ENCODE measurements around the gene FAM221B. TPM values are rescaled to one million over a fixed set of nuclear protein-coding genes. Genes with fewer than 3 reads are reported as not detected.
A peak's percentile ranks its signal among the peaks of the same experiment; 100 is the strongest.

Gene FAM221B
- total RNA-seq, 1 donor from 2014 or later, result not detected

DNA sequence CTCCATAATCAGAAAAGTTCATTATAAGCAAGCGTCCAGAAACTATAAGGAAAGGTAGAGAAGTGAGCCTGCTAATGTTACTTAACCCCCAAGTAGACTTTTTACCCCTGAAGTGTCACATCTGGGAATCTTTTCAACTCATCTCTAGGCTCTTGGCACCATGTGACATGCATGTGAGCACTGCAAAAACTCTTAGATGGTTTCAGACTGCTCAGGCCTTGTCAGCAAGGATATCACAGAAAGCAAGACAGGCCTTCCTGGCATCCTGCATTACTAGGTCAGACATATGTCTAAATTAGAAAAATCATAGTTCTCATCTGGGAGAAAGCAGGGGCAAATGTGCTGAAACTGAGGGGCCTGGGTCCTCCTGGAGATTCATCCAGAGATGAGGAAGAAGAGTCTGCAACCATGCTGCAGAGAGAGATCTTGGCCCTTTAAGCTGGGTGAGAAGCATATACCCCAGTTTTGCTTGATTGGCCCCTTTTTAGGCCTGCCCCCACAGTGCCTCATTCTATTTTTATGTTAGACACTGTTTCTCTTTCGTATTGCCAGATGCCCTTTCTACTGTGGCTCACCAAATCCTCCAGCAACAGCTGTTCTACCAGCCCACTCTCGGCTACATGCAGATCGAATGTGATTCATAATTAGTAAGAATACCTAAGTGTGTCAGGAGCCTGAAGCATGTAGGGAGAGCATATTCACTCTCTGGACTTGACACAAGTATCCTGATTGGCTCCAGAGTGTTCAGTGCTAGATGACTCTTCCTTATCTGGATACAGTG, 19.4 kb upstream of the FAM221B start:
- TF ChIP-seq, protein P1, sequence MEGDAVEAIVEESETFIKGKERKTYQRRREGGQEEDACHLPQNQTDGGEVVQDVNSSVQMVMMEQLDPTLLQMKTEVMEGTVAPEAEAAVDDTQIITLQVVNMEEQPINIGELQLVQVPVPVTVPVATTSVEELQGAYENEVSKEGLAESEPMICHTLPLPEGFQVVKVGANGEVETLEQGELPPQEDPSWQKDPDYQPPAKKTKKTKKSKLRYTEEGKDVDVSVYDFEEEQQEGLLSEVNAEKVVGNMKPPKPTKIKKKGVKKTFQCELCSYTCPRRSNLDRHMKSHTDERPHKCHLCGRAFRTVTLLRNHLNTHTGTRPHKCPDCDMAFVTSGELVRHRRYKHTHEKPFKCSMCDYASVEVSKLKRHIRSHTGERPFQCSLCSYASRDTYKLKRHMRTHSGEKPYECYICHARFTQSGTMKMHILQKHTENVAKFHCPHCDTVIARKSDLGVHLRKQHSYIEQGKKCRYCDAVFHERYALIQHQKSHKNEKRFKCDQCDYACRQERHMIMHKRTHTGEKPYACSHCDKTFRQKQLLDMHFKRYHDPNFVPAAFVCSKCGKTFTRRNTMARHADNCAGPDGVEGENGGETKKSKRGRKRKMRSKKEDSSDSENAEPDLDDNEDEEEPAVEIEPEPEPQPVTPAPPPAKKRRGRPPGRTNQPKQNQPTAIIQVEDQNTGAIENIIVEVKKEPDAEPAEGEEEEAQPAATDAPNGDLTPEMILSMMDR (IDR thresholded peaks at IDR 0.05), result no peak
- DNase-seq (ENCODE audit: low spot score), result no peak
- Mint-ChIP-seq H3K4me3 (ENCODE audit: unreplicated experiment) (no peak overlapping the region), H3K36me3 (ENCODE audit: low read depth) (peaks cover 7% of the 10 kb centered on the region), H3K27ac (ENCODE audit: unreplicated experiment) (peak overlapping the region; percentile 39), H3K27me3 (ENCODE audit: low read depth) (no peaks in the 10 kb centered on the region), H3K9me3 (ENCODE audit: low read depth) (no peaks in the 10 kb centered on the region), H3K4me1 (ENCODE audit: low read depth) (peaks cover 25% of the 10 kb centered on the region)

DNA sequence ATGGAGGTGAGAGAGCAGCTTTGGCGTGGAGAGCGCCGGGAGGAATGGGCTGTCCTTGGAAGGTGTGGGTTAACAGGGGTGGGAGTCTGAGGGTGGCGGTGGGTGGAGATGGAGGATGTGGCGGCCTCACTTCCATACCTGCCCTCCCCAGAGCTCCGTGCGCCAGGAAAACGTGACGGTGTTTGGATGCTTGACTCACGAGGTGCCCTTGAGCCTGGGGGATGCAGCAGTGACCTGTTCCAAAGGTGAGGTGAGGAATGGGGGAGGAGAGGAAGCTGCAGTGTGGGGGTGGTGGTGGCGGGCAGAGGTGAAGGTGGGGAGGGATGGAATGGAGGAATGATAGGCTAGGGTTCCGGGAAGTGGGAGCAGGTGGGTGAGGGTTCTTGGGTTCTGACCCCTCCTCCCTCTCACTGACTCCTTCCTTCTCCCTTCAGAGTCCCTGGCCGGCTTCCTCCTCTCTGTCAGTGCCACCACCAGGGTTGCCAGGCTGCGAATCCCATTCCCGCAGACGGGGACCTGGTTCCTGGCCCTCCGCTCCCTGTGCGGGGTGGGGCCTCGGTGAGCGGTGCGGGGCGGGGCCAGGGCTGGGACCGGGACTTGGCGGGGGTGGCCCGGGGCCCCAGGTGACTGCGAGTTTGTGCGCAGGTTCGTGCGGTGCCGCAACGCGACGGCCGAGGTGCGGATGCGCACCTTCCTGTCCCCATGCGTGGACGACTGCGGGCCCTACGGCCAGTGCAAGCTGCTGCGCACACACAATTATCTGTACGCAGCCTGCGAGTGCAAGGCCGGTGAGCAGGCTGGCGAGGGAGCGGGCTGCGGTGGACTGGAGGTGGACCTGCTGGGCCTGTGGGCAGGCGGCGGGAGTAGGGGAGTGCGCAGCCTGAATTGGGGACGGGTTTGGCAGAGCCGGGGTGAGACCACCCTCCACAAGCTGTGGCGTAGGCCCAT, 17.6 kb upstream of the FAM221B start:
- H3K36me3 Mint-ChIP-seq (ENCODE audit: low read depth), result peaks cover 5% of the 10 kb centered on the region
- TF ChIP-seq, protein P1 (IDR thresholded peaks at IDR 0.05), result no peak
- H3K27ac Mint-ChIP-seq (ENCODE audit: unreplicated experiment), result no peak overlapping the region
- H3K4me3 Mint-ChIP-seq (ENCODE audit: unreplicated experiment), result no peak overlapping the region
- peaks cover 25% of the 10 kb centered on the region for H3K4me1 Mint-ChIP-seq (ENCODE audit: low read depth)
- no peaks in the 10 kb centered on the region for H3K27me3 Mint-ChIP-seq (ENCODE audit: low read depth)
- H3K9me3 Mint-ChIP-seq (ENCODE audit: low read depth), result no peaks in the 10 kb centered on the region
- DNase-seq (ENCODE audit: low spot score), result peak; percentile 85

DNA sequence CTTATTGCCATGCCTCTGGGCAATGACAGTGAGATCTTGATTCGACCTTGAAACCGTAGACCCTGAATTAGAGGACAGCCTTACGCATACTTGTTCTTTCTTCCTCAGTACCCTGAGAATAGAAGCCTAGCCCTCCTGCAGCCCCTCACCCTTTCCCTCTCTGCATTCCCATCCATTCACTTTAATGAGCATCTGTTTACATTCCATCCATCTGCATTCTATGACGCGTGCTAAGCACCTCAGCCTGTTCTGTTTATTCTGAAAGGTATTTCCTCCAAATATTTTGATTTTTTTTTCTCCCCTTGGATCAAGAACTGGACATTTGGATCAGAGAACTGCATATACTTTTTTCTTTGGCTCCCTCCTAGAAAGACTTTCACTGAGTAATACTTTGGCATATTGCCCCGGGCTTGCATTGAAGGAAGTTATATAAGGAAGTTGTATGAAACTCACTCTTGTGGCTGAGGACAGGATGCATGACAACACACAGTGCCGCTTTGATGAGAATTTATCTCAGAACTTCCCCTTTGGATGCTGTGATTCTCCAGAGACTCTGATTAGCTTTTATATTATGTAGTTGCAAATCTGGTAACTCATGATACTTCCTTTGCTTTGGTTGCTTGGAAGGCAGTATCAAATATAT, 16.2 kb upstream of the FAM221B start:
- Mint-ChIP-seq H3K27ac (ENCODE audit: unreplicated experiment) (peak overlapping the region; percentile 77), H3K36me3 (ENCODE audit: low read depth) (peaks cover 6% of the 10 kb centered on the region), H3K4me3 (ENCODE audit: unreplicated experiment) (no peak overlapping the region), H3K27me3 (ENCODE audit: low read depth) (no peaks in the 10 kb centered on the region), H3K9me3 (ENCODE audit: low read depth) (no peaks in the 10 kb centered on the region), H3K4me1 (ENCODE audit: low read depth) (peaks cover 25% of the 10 kb centered on the region)
- DNase-seq (ENCODE audit: low spot score), result peak; percentile 3
- TF ChIP-seq, protein P1 (IDR thresholded peaks at IDR 0.05), result peak; percentile 15

DNA sequence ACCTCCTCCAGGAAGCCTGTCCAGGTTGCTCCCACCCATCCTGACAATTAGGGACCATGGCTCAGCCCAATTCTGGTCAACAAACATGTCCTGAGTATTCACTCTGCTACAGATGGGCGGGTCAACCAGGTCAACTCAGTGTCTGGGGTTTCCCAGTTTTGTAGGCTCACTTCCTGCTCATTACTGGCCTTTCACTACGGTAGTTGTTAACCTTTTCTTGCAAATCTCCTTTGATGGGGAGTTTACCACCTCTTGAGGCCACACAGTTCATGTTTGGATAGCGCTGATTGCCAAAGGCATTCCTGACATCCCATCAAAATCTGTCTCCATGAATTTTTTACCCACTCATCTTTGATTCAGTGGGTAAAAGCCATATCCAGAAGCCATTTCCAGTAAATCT, 14.3 kb upstream of the FAM221B start:
- peak; percentile 6 for DNase-seq (ENCODE audit: low spot score)
- Mint-ChIP-seq H3K36me3 (ENCODE audit: low read depth) (peaks cover 8% of the 10 kb centered on the region), H3K27ac (ENCODE audit: unreplicated experiment) (no peak overlapping the region), H3K27me3 (ENCODE audit: low read depth) (no peaks in the 10 kb centered on the region), H3K9me3 (ENCODE audit: low read depth) (no peaks in the 10 kb centered on the region), H3K4me1 (ENCODE audit: low read depth) (peaks cover 18% of the 10 kb centered on the region), H3K4me3 (ENCODE audit: unreplicated experiment) (no peak overlapping the region)
- TF ChIP-seq, protein P1 (IDR thresholded peaks at IDR 0.05), result no peak
